COR-L47 (cell line): Measurements from ENCODE around the gene CMTM2.

Source experiments
- DNase-seq: peaks from one replicate; lab custom pipeline; 2025; lab: John Stamatoyannopoulos, UW

The CMTM2 gene

GRCh38 chr16:66634527-66635196 is 55.4 kb downstream of the CMTM2 start:
- DNase-seq: no peak

GRCh38 chr16:66635406-66635805 is 56.1 kb downstream of the CMTM2 start:
- DNase-seq: no peak

GRCh38 chr16:66636199-66636598 is 56.9 kb downstream of the CMTM2 start:
- no peak for DNase-seq

- no peak for DNase-seq
These were observed 58.5 kb downstream of the CMTM2 start for GRCh38 chr16:66637806-66638205.
